Type B pancreatic cell (in vitro differentiated cells): ENCODE data around the gene SLC38A10. TPM values are rescaled to one million over a fixed set of nuclear protein-coding genes. Genes with fewer than 3 reads are reported as not detected.

Experiments
- DNase-seq: peaks from one replicate; pipeline ENCODE4 v3.0.0; 2021; ENCODE audit warnings: mixed read lengths; ENCODE audit not compliant: unreplicated experiment; ENCODE audit errors: extremely low spot score
- H3K27ac Mint-ChIP-seq: 2 replicates; pipeline ENCODE4 v1.8.0; 2021; ENCODE audit warnings: mild to moderate bottlenecking, mixed read lengths
- H3K27me3 Mint-ChIP-seq: 2 replicates; pipeline ENCODE4 v1.8.0; 2021; ENCODE audit warnings: mixed read lengths
- H3K36me3 Mint-ChIP-seq: 2 replicates; pipeline ENCODE4 v1.8.0; 2021; ENCODE audit warnings: mixed read lengths
- H3K4me1 Mint-ChIP-seq: one replicate; pipeline ENCODE4 v1.8.0; 2021; ENCODE audit warnings: mixed read lengths; ENCODE audit not compliant: unreplicated experiment
- H3K4me3 Mint-ChIP-seq: 2 replicates; pipeline ENCODE4 v1.8.0; 2021; ENCODE audit warnings: mild to moderate bottlenecking, mixed read lengths
- H3K9me3 Mint-ChIP-seq: 2 replicates; pipeline ENCODE4 v1.8.0; 2021; ENCODE audit warnings: mixed read lengths
- CTCF ChIP-seq: fragments of 200-600 bp; sonication (generic); conservative IDR thresholded peaks from 2 replicates; pipeline ENCODE4 v1.5.0; 2021; ENCODE audit warnings: antibody characterized with exemption, mild to moderate bottlenecking
- total RNA-seq: library from RNA; stranded (reverse); gene quantifications from 2 replicates; pipeline ENCODE4 v1.2.1, GENCODE V29; 2021; ENCODE audit warnings: low replicate concordance

The SLC38A10 gene
- total RNA-seq, 1 donor from 2014 or later = 85.0 TPM

GRCh38 chr17:81208651-81209050 lies 86.5 kb downstream of the SLC38A10 start:
- no peaks in the 10 kb centered on the region for H3K27me3 Mint-ChIP-seq
- H3K9me3 Mint-ChIP-seq = no peaks in the 10 kb centered on the region
- no peak overlapping the region for H3K27ac Mint-ChIP-seq
- no peaks in the 10 kb centered on the region for H3K36me3 Mint-ChIP-seq
- TF ChIP-seq CTCF = no peak
- H3K4me3 Mint-ChIP-seq = no peak overlapping the region
- DNase-seq = no peak
- H3K4me1 Mint-ChIP-seq = no peaks in the 10 kb centered on the region

GRCh38 chr17:81207610-81208581 lies 87.2 kb downstream of the SLC38A10 start:
- no peaks in the 10 kb centered on the region for H3K36me3 Mint-ChIP-seq
- no peaks in the 10 kb centered on the region for H3K4me1 Mint-ChIP-seq
- DNase-seq = no peak

GRCh38 chr17:81206657-81207056 lies 88.5 kb downstream of the SLC38A10 start:
- Mint-ChIP-seq H3K36me3 (no peaks in the 10 kb centered on the region), H3K27ac (no peak overlapping the region), H3K4me1 (no peaks in the 10 kb centered on the region), H3K4me3 (no peak overlapping the region), H3K9me3 (no peaks in the 10 kb centered on the region), H3K27me3 (no peaks in the 10 kb centered on the region)
- no peak for DNase-seq
- TF ChIP-seq CTCF = no peak

More at GRCh38 chr17:81207610-81208581, 87.2 kb downstream of the SLC38A10 start:
- no peaks in the 10 kb centered on the region for H3K27me3 Mint-ChIP-seq
- no peak overlapping the region for H3K4me3 Mint-ChIP-seq
- H3K9me3 Mint-ChIP-seq = no peaks in the 10 kb centered on the region
- no peak for TF ChIP-seq CTCF
- H3K27ac Mint-ChIP-seq = no peak overlapping the region

- no peaks in the 10 kb centered on the region for H3K36me3 Mint-ChIP-seq
- H3K4me1 Mint-ChIP-seq = no peaks in the 10 kb centered on the region
- H3K4me3 Mint-ChIP-seq = no peak overlapping the region
- DNase-seq = no peak
- H3K27ac Mint-ChIP-seq = no peak overlapping the region
- no peaks in the 10 kb centered on the region for H3K27me3 Mint-ChIP-seq
- no peak for TF ChIP-seq CTCF
- no peaks in the 10 kb centered on the region for H3K9me3 Mint-ChIP-seq
Measured at GRCh38 chr17:81206166-81206565, 88.9 kb downstream of the SLC38A10 start.

- no peak for TF ChIP-seq CTCF
- H3K36me3 Mint-ChIP-seq = no peaks in the 10 kb centered on the region
- H3K9me3 Mint-ChIP-seq = no peaks in the 10 kb centered on the region
- H3K27me3 Mint-ChIP-seq = no peaks in the 10 kb centered on the region
- no peak overlapping the region for H3K27ac Mint-ChIP-seq
- no peaks in the 10 kb centered on the region for H3K4me1 Mint-ChIP-seq
- H3K4me3 Mint-ChIP-seq = no peak overlapping the region
- no peak for DNase-seq
Measured at GRCh38 chr17:81204578-81204977, 90.5 kb downstream of the SLC38A10 start.
